A549 (cell line): ENCODE measurements around the gene CPEB2.

ENCODE experiments used
- CBX2 ChIP-seq: fragments of 200-600 bp; sonication (generic); IDR thresholded peaks from 2 replicates; pipeline ENCODE4 v1.6.1; 2016; ENCODE audit warnings: low read depth, mild to moderate bottlenecking, borderline replicate concordance
- CEBPB ChIP-seq, 2 experiments: fragments of >200 bp in 1 of 2; sonication (Bioruptor Twin) in 1 of 2; formaldehyde crosslinking in 1 of 2; IDR thresholded peaks; 2 replicates each; pipeline ENCODE4 v1.6.1; 2012 to 2016
- EHF ChIP-seq: fragments of 250-450 bp; sonication (Bioruptor Pico); IDR thresholded peaks from 2 replicates; pipeline ENCODE4 v1.5.0; 2020; ENCODE audit warnings: mild to moderate bottlenecking
- HOXA7 ChIP-seq: fragments of 250-450 bp; sonication (Bioruptor Pico); IDR thresholded peaks from 2 replicates; pipeline ENCODE4 v1.5.0; 2020; ENCODE audit warnings: mild to moderate bottlenecking, moderate library complexity
- REST ChIP-seq: fragments of 200-600 bp; sonication (generic); IDR thresholded peaks from 2 replicates; pipeline ENCODE4 v1.6.1; 2016; ENCODE audit warnings: antibody characterized with exemption, mild to moderate bottlenecking, moderate library complexity
- TF ChIP-seq, protein P1 (sequence below): fragments of >200 bp; sonication (Bioruptor Twin); formaldehyde crosslinking; IDR thresholded peaks from 3 replicates; pipeline ENCODE4 v1.5.1; 2016

GRCh38 chr4:15025693-15026092, 23.4 kb downstream of the CPEB2 start:
- TF ChIP-seq REST, result no peak
- TF ChIP-seq EHF (CRISPR knock-in tag), result no peak
- TF ChIP-seq, protein P1, sequence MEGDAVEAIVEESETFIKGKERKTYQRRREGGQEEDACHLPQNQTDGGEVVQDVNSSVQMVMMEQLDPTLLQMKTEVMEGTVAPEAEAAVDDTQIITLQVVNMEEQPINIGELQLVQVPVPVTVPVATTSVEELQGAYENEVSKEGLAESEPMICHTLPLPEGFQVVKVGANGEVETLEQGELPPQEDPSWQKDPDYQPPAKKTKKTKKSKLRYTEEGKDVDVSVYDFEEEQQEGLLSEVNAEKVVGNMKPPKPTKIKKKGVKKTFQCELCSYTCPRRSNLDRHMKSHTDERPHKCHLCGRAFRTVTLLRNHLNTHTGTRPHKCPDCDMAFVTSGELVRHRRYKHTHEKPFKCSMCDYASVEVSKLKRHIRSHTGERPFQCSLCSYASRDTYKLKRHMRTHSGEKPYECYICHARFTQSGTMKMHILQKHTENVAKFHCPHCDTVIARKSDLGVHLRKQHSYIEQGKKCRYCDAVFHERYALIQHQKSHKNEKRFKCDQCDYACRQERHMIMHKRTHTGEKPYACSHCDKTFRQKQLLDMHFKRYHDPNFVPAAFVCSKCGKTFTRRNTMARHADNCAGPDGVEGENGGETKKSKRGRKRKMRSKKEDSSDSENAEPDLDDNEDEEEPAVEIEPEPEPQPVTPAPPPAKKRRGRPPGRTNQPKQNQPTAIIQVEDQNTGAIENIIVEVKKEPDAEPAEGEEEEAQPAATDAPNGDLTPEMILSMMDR, result no peak
- no peak for TF ChIP-seq HOXA7 (CRISPR knock-in tag)
- TF ChIP-seq CBX2, result no peak
- TF ChIP-seq CEBPB (IDR thresholded peaks at IDR 0.05), result no peak
